GM19395 (cell line): Measurements from ENCODE around the gene FOXN3.

Experiments
- ATAC-seq: cut with Tn5 transposase; IDR thresholded peaks from one replicate; pipeline ENCODE4 v1.9.1; 2021; ENCODE audit warnings: mild to moderate bottlenecking, moderate library complexity; ENCODE audit not compliant: unreplicated experiment

FOXN3 gene

GRCh38 chr14:89435492-89435891, 18.5 kb upstream of the FOXN3 start:
- ATAC-seq = no peak

GRCh38 chr14:89432226-89432625, 15.2 kb upstream of the FOXN3 start:
- ATAC-seq = no peak

- peak; percentile 93 for ATAC-seq
Measured at GRCh38 chr14:89430391-89431236, 13.6 kb upstream of the FOXN3 start.

- no peak for ATAC-seq
Measured at GRCh38 chr14:89429199-89430181, 12.5 kb upstream of the FOXN3 start.

- ATAC-seq = no peak
Measured at GRCh38 chr14:89428546-89429198, 11.6 kb upstream of the FOXN3 start.

GRCh38 chr14:89428173-89428523, 11.1 kb upstream of the FOXN3 start:
- no peak for ATAC-seq

- no peak for ATAC-seq
Measured at GRCh38 chr14:89427426-89428172, 10.6 kb upstream of the FOXN3 start.

- peak; percentile 30 for ATAC-seq
Measured at GRCh38 chr14:89425931-89426330, 8.9 kb upstream of the FOXN3 start.

GRCh38 chr14:89424241-89424640, 7.2 kb upstream of the FOXN3 start:
- ATAC-seq = no peak

GRCh38 chr14:89422952-89423345, 5.9 kb upstream of the FOXN3 start:
- ATAC-seq = no peak

- no peak for ATAC-seq
Measured at GRCh38 chr14:89422181-89422951, 5.3 kb upstream of the FOXN3 start.

GRCh38 chr14:89420502-89420901, 3.5 kb upstream of the FOXN3 start:
- no peak for ATAC-seq

- no peak for ATAC-seq
Measured at GRCh38 chr14:89419973-89420482, 3.0 kb upstream of the FOXN3 start.

GRCh38 chr14:89418976-89419375, 1.9 kb upstream of the FOXN3 start:
- no peak for ATAC-seq

- ATAC-seq = no peak
Measured at GRCh38 chr14:89418452-89418851, 1.4 kb upstream of the FOXN3 start.

GRCh38 chr14:89417465-89418225, 612 bp upstream of the FOXN3 start:
- ATAC-seq = peak; percentile 65

- peak; percentile 87 for ATAC-seq
Measured at GRCh38 chr14:89416002-89416995, 734 bp downstream of the FOXN3 start.

- ATAC-seq = no peak
Measured at GRCh38 chr14:89415159-89415558, 1.9 kb downstream of the FOXN3 start.
